Measurements from ENCODE around the gene ETS2. TPM values are rescaled to one million over a fixed set of nuclear protein-coding genes. Genes with fewer than 3 reads are reported as not detected.

The ETS2 gene
- total RNA-seq, 1 donor from 2014 or later, result 18.2 TPM

GRCh38 chr21:38848187-38848609, 42.5 kb downstream of the ETS2 start:
- peak; percentile 57 for DNase-seq (ENCODE audit: extremely low spot score, unreplicated experiment)
- no peaks in the 10 kb centered on the region for H3K27me3 Mint-ChIP-seq (ENCODE audit: unreplicated experiment)

DNA sequence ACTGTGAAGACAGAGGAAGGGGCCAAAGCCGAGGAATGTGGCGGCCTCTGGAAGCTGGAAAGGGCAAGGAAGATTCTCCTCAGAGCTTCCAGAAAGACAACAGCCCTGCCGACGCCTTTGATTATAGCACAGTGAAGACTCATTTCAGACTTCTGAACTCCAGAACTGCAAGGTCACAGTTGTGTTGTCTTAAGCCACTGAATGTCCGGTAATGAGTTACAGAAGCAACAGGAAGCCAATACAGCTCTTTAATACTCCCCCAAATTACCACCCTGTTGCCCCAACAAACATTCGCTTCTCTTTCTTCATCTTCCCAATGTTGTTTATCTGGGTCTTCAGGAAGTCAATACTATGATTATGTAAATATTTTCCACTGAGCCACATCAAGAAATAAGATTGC, 44.0 kb downstream of the ETS2 start:
- Mint-ChIP-seq H3K4me3 (ENCODE audit: unreplicated experiment) (no peak overlapping the region), H3K27me3 (ENCODE audit: unreplicated experiment) (no peaks in the 10 kb centered on the region), H3K4me1 (ENCODE audit: unreplicated experiment) (peaks cover 26% of the 10 kb centered on the region), H3K9me3 (ENCODE audit: unreplicated experiment) (peaks cover 9% of the 10 kb centered on the region), H3K27ac (ENCODE audit: unreplicated experiment) (no peak overlapping the region), H3K36me3 (ENCODE audit: unreplicated experiment) (no peaks in the 10 kb centered on the region)
- peak; percentile 13 for DNase-seq (ENCODE audit: extremely low spot score, unreplicated experiment)
- TF ChIP-seq, protein P1, sequence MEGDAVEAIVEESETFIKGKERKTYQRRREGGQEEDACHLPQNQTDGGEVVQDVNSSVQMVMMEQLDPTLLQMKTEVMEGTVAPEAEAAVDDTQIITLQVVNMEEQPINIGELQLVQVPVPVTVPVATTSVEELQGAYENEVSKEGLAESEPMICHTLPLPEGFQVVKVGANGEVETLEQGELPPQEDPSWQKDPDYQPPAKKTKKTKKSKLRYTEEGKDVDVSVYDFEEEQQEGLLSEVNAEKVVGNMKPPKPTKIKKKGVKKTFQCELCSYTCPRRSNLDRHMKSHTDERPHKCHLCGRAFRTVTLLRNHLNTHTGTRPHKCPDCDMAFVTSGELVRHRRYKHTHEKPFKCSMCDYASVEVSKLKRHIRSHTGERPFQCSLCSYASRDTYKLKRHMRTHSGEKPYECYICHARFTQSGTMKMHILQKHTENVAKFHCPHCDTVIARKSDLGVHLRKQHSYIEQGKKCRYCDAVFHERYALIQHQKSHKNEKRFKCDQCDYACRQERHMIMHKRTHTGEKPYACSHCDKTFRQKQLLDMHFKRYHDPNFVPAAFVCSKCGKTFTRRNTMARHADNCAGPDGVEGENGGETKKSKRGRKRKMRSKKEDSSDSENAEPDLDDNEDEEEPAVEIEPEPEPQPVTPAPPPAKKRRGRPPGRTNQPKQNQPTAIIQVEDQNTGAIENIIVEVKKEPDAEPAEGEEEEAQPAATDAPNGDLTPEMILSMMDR (IDR thresholded peaks at IDR 0.05), result no peak

More at GRCh38 chr21:38848187-38848609, 42.5 kb downstream of the ETS2 start:
- H3K4me1 Mint-ChIP-seq (ENCODE audit: unreplicated experiment), result peaks cover 38% of the 10 kb centered on the region
- no peaks in the 10 kb centered on the region for H3K36me3 Mint-ChIP-seq (ENCODE audit: unreplicated experiment)
- H3K27ac Mint-ChIP-seq (ENCODE audit: unreplicated experiment), result no peak overlapping the region
- H3K9me3 Mint-ChIP-seq (ENCODE audit: unreplicated experiment), result peaks cover 9% of the 10 kb centered on the region
- H3K4me3 Mint-ChIP-seq (ENCODE audit: unreplicated experiment), result no peak overlapping the region
- TF ChIP-seq, protein P1 (IDR thresholded peaks at IDR 0.05), result no peak

- H3K27me3 Mint-ChIP-seq (ENCODE audit: unreplicated experiment), result no peaks in the 10 kb centered on the region
- DNase-seq (ENCODE audit: extremely low spot score, unreplicated experiment), result peak; percentile 40
- H3K36me3 Mint-ChIP-seq (ENCODE audit: unreplicated experiment), result no peaks in the 10 kb centered on the region
- peaks cover 9% of the 10 kb centered on the region for H3K9me3 Mint-ChIP-seq (ENCODE audit: unreplicated experiment)
- TF ChIP-seq, protein P1 (IDR thresholded peaks at IDR 0.05), result no peak
- no peak overlapping the region for H3K27ac Mint-ChIP-seq (ENCODE audit: unreplicated experiment)
- H3K4me1 Mint-ChIP-seq (ENCODE audit: unreplicated experiment), result peaks cover 24% of the 10 kb centered on the region
- no peak overlapping the region for H3K4me3 Mint-ChIP-seq (ENCODE audit: unreplicated experiment)
These were observed 44.7 kb downstream of the ETS2 start for GRCh38 chr21:38850277-38850951.

DNA sequence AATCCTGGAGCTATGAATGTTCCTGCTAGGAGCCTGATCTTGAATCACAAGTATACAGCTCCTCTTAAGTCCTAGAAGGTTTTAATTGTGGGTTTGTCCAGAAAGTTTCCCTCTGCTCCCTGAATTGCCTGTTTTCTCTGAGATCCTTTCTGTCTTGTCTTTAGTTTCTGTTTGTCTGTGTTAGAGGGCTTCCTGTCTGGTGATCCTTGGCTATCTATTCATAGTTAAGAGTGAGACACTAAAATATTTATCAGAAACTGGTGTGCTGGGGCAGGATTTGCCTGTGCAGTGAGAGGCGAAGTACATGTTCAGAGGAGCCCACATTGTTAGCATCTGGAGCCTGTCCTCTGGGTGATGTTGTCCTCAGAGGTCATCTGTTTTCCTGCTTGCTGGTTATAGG, 45.4 kb downstream of the ETS2 start:
- no peaks in the 10 kb centered on the region for H3K27me3 Mint-ChIP-seq (ENCODE audit: unreplicated experiment)
- H3K9me3 Mint-ChIP-seq (ENCODE audit: unreplicated experiment), result peaks cover 9% of the 10 kb centered on the region
- TF ChIP-seq, protein P1 (IDR thresholded peaks at IDR 0.05), result no peak
- no peak for DNase-seq (ENCODE audit: extremely low spot score, unreplicated experiment)
- no peaks in the 10 kb centered on the region for H3K36me3 Mint-ChIP-seq (ENCODE audit: unreplicated experiment)
- peaks cover 24% of the 10 kb centered on the region for H3K4me1 Mint-ChIP-seq (ENCODE audit: unreplicated experiment)
- H3K4me3 Mint-ChIP-seq (ENCODE audit: unreplicated experiment), result no peak overlapping the region
- no peak overlapping the region for H3K27ac Mint-ChIP-seq (ENCODE audit: unreplicated experiment)

- Mint-ChIP-seq H3K4me3 (ENCODE audit: unreplicated experiment) (no peak overlapping the region), H3K27ac (ENCODE audit: unreplicated experiment) (no peak overlapping the region), H3K27me3 (ENCODE audit: unreplicated experiment) (no peaks in the 10 kb centered on the region), H3K9me3 (ENCODE audit: unreplicated experiment) (peaks cover 9% of the 10 kb centered on the region), H3K4me1 (ENCODE audit: unreplicated experiment) (peaks cover 23% of the 10 kb centered on the region), H3K36me3 (ENCODE audit: unreplicated experiment) (no peaks in the 10 kb centered on the region)
- DNase-seq (ENCODE audit: extremely low spot score, unreplicated experiment), result peak; percentile 21
- TF ChIP-seq, protein P1 (IDR thresholded peaks at IDR 0.05), result no peak
These were observed 46.5 kb downstream of the ETS2 start for GRCh38 chr21:38852278-38852677.
